DOHH2 (cell line): ENCODE results near the gene RCN2.

ENCODE experiments used
- EZH2phosphoT487 ChIP-seq: fragments of 200-600 bp; sonication (generic); IDR thresholded peaks from 2 replicates; pipeline ENCODE4 v1.6.1; 2017; ENCODE audit warnings: borderline replicate concordance, mild to moderate bottlenecking, antibody characterized with exemption, low read length, moderate library complexity, mixed read lengths
- TF ChIP-seq, protein P1 (sequence below): fragments of 200-600 bp; sonication (generic); IDR thresholded peaks from one replicate; pipeline ENCODE4 v1.5.1; 2014; ENCODE audit warnings: antibody characterized with exemption, mild to moderate bottlenecking, low read depth, low read length; ENCODE audit not compliant: poor library complexity, severe bottlenecking

DNA sequence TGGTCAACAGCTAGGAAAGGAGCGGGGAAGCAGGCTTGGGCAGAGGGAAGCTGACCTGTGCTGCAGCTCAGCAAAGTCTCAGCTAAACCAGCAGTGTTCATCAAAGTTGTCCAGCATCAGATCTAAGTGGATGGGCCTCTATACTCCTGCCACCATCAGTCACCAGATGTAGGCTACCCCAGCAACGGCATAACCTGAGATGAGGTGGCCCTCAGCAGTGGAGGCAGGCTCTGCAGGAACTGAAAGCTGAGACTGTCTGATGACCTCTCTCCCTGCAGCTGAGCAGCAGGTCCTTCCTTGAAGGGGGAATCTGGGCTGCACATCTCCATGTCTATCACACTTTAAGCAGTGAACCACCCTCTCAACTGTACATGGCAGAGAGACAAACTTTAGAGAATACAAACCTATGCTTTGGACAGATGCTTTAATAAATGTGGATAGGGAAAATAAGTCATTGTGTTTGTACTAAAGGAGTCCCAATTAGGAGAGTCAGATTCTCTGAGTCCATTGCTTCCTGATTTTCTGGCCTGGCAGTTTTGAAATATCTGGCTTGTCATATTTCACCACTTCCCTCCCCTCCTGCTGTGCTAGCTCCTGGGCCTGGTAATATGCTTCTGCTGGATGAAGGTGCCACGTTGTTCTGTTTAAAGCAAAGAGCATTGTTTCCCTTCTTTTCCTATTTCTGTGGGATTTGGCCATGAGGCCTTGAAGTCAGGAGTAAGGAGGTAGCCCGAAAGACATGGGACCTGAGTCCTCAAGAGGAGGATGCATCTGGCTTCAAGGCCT, 52.2 kb downstream of the RCN2 start:
- TF ChIP-seq, protein P1, sequence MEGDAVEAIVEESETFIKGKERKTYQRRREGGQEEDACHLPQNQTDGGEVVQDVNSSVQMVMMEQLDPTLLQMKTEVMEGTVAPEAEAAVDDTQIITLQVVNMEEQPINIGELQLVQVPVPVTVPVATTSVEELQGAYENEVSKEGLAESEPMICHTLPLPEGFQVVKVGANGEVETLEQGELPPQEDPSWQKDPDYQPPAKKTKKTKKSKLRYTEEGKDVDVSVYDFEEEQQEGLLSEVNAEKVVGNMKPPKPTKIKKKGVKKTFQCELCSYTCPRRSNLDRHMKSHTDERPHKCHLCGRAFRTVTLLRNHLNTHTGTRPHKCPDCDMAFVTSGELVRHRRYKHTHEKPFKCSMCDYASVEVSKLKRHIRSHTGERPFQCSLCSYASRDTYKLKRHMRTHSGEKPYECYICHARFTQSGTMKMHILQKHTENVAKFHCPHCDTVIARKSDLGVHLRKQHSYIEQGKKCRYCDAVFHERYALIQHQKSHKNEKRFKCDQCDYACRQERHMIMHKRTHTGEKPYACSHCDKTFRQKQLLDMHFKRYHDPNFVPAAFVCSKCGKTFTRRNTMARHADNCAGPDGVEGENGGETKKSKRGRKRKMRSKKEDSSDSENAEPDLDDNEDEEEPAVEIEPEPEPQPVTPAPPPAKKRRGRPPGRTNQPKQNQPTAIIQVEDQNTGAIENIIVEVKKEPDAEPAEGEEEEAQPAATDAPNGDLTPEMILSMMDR, result no peak
- TF ChIP-seq EZH2phosphoT487, result no peak
